Amygdala (tissue), 56 donors: Measurements from ENCODE around the gene HILPDA.
A peak's percentile ranks its signal among the peaks of the same experiment; 100 is the strongest.
"Not testable (repeated sequence)": the region's sequence is repeated elsewhere in the genome, so short reads cannot be mapped to it uniquely, and the experiment has no call there.

Experiments
- DNase-seq, 56 donors: peaks; one replicate each; lab custom pipeline; 2025; lab: John Stamatoyannopoulos, UW

The HILPDA gene

GRCh38 chr7:128458956-128459355, 3.3 kb downstream of the HILPDA start:
- DNase-seq = no peak

- peak in 42 of 56 donors; percentile 4 to 76 (median 30) for DNase-seq
Measured at GRCh38 chr7:128459394-128459878, 3.8 kb downstream of the HILPDA start.

GRCh38 chr7:128462460-128462859, 6.8 kb downstream of the HILPDA start:
- no peak for DNase-seq

- not testable (repeated sequence) for DNase-seq
Measured at GRCh38 chr7:128463345-128463744, 7.7 kb downstream of the HILPDA start.

GRCh38 chr7:128463933-128464332, 8.3 kb downstream of the HILPDA start:
- DNase-seq = not testable (repeated sequence)

GRCh38 chr7:128466871-128467270, 11.2 kb downstream of the HILPDA start:
- not testable (repeated sequence) for DNase-seq

- peak; percentile 35 to 92 (median 82) for DNase-seq
Measured at GRCh38 chr7:128476402-128477335, 21.0 kb downstream of the HILPDA start, which contains the start of gene METTL2B. TSS of gene METTL2B (plus strand) at chr7:128476748. CDS start at chr7:128476766, 18 bp downstream.

- DNase-seq = not testable (repeated sequence)
Measured at GRCh38 chr7:128477336-128477690, 21.6 kb downstream of the HILPDA start.

GRCh38 chr7:128479082-128479481, 23.4 kb downstream of the HILPDA start:
- not testable (repeated sequence) for DNase-seq

GRCh38 chr7:128488134-128488533, 32.5 kb downstream of the HILPDA start:
- DNase-seq = not testable (repeated sequence)

GRCh38 chr7:128497405-128497804, 41.7 kb downstream of the HILPDA start:
- DNase-seq = no peak

GRCh38 chr7:128505416-128505815, 49.7 kb downstream of the HILPDA start:
- DNase-seq = not testable (repeated sequence)

GRCh38 chr7:128506819-128507218, 51.1 kb downstream of the HILPDA start:
- not testable (repeated sequence) for DNase-seq

GRCh38 chr7:128507321-128507993, 51.8 kb downstream of the HILPDA start:
- DNase-seq = peak in 4 of 56 donors; percentile 6 to 45 (median 20)
